Spleen (tissue), 11 donors: ENCODE data around the gene NFIA. TPM values are rescaled to one million over a fixed set of nuclear protein-coding genes. Genes with fewer than 3 reads are reported as not detected.

Experiments
- DNase-seq: peaks from one replicate; pipeline ENCODE4 v3.0.0-alpha.2; 2020
- H3K27ac ChIP-seq, 8 donors: fragments of 200-600 bp; sonication (generic) in 7 of 8; 1 replicate in 4 of 8; 2 replicates in 4 of 8; pipeline versions ENCODE4 v1.5.0 to v1.8.0; 2016 to 2021; ENCODE audit warnings: inconsistent platforms in 4 of 8, mild to moderate bottlenecking in 4 of 8, moderate library complexity in 1 of 8
- H3K27me3 ChIP-seq, 7 donors: fragments of 200-600 bp; sonication (generic) in 6 of 7; replicated peaks in 1 of 7; 1 replicate in 4 of 7; 2 replicates in 3 of 7; pipeline versions ENCODE4 v1.5.0 to v1.8.0; 2016 to 2021; ENCODE audit warnings: inconsistent platforms in 3 of 7, mild to moderate bottlenecking in 1 of 7
- H3K36me3 ChIP-seq, 6 donors: fragments of 200-600 bp; sonication (generic) in 5 of 6; 1 replicate in 4 of 6; 2 replicates in 2 of 6; pipeline versions ENCODE4 v1.5.0 to v1.8.0; 2016 to 2021; ENCODE audit warnings: inconsistent platforms in 2 of 6
- H3K4me1 ChIP-seq, 6 donors: fragments of 200-600 bp; sonication (generic) in 5 of 6; 1 replicate in 3 of 6; 2 replicates in 3 of 6; pipeline versions ENCODE4 v1.5.0 to v1.8.0; 2016 to 2021; ENCODE audit warnings: inconsistent platforms in 3 of 6
- H3K4me3 ChIP-seq, 8 donors: fragments of 200-600 bp; sonication (generic) in 7 of 8; 1 replicate in 4 of 8; 2 replicates in 4 of 8; pipeline versions ENCODE4 v1.5.0 to v1.8.0; 2016 to 2021; ENCODE audit warnings: inconsistent platforms in 4 of 8, mild to moderate bottlenecking in 4 of 8, moderate library complexity in 2 of 8
- H3K9me3 ChIP-seq, 8 donors: fragments of 200-600 bp; sonication (generic) in 7 of 8; 1 replicate in 4 of 8; 2 replicates in 4 of 8; pipeline versions ENCODE4 v1.5.0 to v1.8.0; 2016 to 2021; ENCODE audit warnings: inconsistent platforms in 4 of 8
- POLR2A ChIP-seq, 3 donors: fragments of 450-650 bp; IDR thresholded peaks; one replicate each; pipeline ENCODE4 v1.5.1; 2017; ENCODE audit warnings: antibody characterized with exemption in 3 of 3, mild to moderate bottlenecking in 1 of 3
- POLR2AphosphoS5 ChIP-seq, 3 donors: sonication (generic); formaldehyde crosslinking; IDR thresholded peaks; one replicate each; pipeline ENCODE4 v1.5.1; 2017; ENCODE audit warnings: antibody characterized with exemption in 3 of 3
- WGBS, 5 donors: extraction: QIAGEN DNeasy Blood & Tissue Kit in 3 of 5; methylation state at CpG; one replicate each; pipeline versions ENCODE4 v1.1.5 to v1.1.7; 2013 to 2018; 5-methylcytosine and 5-hydroxymethylcytosine counted together
- intact Hi-C: fragments of 100-400 bp; cut with DNase I; formaldehyde crosslinking; loops from one replicate; pipeline ENCODE4 v1.15.0; 2023; ENCODE audit warnings: low total_unique reads
- polyA plus RNA-seq, 3 donors: library from polyadenylated mRNA; stranded (reverse); fragments of 200-250 nt; gene quantifications; one replicate each; pipeline ENCODE4 v1.2.1, GENCODE V29; 2013
- total RNA-seq, 7 donors: library from RNA; depleted of rRNA in 3 of 7; stranded (reverse); fragments of >200 nt in 3 of 7; fragmentation: NEBNext Ultra II Directional in 4 of 7; extraction: Animal tissue kit (Norgen Biotek cat#: 25700) in 4 of 7; gene quantifications; one replicate each; pipeline versions ENCODE4 v1.1.0 to v1.2.1, GENCODE V29; 2016 to 2021
- TF ChIP-seq, protein P1 (sequence below), 11 experiments: fragments of 200-600 bp in 7 of 11; fragments of 450-650 bp in 4 of 11; sonication (generic) in 4 of 11; IDR thresholded peaks in 8 of 11; conservative IDR thresholded peaks in 3 of 11; 1 replicate in 7 of 11; 2 replicates in 4 of 11; pipeline versions ENCODE4 v1.4.0 to v1.8.0; 2016 to 2021; ENCODE audit warnings: antibody characterized with exemption in 11 of 11, inconsistent platforms in 4 of 11, mild to moderate bottlenecking in 1 of 11
- donor health status: healthy with polysubstance abuse.
- donor health status: DM: no; HTN: no; CAD: no; lungs with moderate emphysema.
- donor health status: DM: no; HTN: no; CAD: no.
- donor health status: Bipolar disorder and iron deficiency.
- donor health status: healthy.
- donor health status: DM: no; HTN: no; CAD: no.
- donor health status: DM: yes; HTN: yes; CAD: no.

The NFIA gene
- total and polyA plus RNA-seq, 10 donors: 3.1 to 76.8 (median 35.5) TPM

GRCh38 chr1:61353797-61354406 lies 271.5 kb downstream of the NFIA start:
- intact Hi-C loops: no loop called here
- H3K36me3 ChIP-seq: peaks cover 0 to 6% (median 0%) of the 10 kb centered on the region in 6 donors
- no peak overlapping the region for H3K4me3 ChIP-seq
- TF ChIP-seq, protein P1, sequence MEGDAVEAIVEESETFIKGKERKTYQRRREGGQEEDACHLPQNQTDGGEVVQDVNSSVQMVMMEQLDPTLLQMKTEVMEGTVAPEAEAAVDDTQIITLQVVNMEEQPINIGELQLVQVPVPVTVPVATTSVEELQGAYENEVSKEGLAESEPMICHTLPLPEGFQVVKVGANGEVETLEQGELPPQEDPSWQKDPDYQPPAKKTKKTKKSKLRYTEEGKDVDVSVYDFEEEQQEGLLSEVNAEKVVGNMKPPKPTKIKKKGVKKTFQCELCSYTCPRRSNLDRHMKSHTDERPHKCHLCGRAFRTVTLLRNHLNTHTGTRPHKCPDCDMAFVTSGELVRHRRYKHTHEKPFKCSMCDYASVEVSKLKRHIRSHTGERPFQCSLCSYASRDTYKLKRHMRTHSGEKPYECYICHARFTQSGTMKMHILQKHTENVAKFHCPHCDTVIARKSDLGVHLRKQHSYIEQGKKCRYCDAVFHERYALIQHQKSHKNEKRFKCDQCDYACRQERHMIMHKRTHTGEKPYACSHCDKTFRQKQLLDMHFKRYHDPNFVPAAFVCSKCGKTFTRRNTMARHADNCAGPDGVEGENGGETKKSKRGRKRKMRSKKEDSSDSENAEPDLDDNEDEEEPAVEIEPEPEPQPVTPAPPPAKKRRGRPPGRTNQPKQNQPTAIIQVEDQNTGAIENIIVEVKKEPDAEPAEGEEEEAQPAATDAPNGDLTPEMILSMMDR (IDR thresholded peaks at IDR 0.05 in 8 of 11, conservative IDR thresholded peaks at IDR 0.05 in 3 of 11): no peak
- H3K9me3 ChIP-seq: no peaks in the 10 kb centered on the region
- no peaks in the 10 kb centered on the region for H3K27me3 ChIP-seq
- DNase-seq: no peak
- H3K4me1 ChIP-seq: peaks cover 0 to 16% (median 0%) of the 10 kb centered on the region in 6 donors
- no peak overlapping the region for H3K27ac ChIP-seq
- WGBS, 5 donors: 76 to 91% (median 86%) methylated on average over 4 of the region's 4 CpGs

DNA sequence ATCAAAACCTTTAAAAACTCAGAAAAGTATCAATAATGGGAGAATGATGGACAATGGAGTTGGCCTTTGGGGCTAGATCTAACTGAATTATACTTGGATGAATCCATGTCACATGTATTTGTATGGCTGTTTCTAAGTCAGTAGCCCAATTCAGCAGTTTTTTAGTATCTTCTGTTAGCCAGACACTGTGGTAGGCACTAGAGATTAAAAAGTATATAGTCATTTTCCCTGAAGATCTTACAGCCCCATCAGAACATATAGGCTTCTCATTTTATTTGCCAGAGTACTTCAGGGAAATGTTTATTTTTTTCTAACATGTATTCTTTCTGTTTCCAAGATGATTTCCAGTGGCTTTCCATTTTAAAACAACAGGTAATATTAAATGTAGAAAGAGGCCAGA lies 273.7 kb downstream of the NFIA start:
- intact Hi-C loops: no loop called here

GRCh38 chr1:61356995-61357394 lies 274.6 kb downstream of the NFIA start:
- Histone ChIP-seq H3K4me3 (no peak overlapping the region), H3K9me3 (no peaks in the 10 kb centered on the region), H3K36me3 (peaks cover 0 to 28% (median 0%) of the 10 kb centered on the region in 6 donors), H3K27ac (no peak overlapping the region), H3K27me3 (no peaks in the 10 kb centered on the region), H3K4me1 (peaks cover 0 to 16% (median 0%) of the 10 kb centered on the region in 6 donors)
- DNase-seq: no peak
- intact Hi-C loops: no loop called here
- TF ChIP-seq POLR2AphosphoS5 (IDR thresholded peaks at IDR 0.05): no peak
- TF ChIP-seq, protein P1 (IDR thresholded peaks at IDR 0.05 in 8 of 11, conservative IDR thresholded peaks at IDR 0.05 in 3 of 11): no peak
- no peak for TF ChIP-seq POLR2A (IDR thresholded peaks at IDR 0.05)
- WGBS, 5 donors: 79 to 88% (median 83%) methylated on average over 5 of the region's 5 CpGs

More for the DNA sequence above, 273.7 kb downstream of the NFIA start:
- Histone ChIP-seq H3K27ac (no peak overlapping the region), H3K4me3 (no peak overlapping the region), H3K4me1 (peaks cover 0 to 16% (median 0%) of the 10 kb centered on the region in 6 donors), H3K9me3 (no peaks in the 10 kb centered on the region), H3K36me3 (peaks cover 0 to 27% (median 0%) of the 10 kb centered on the region in 6 donors), H3K27me3 (no peaks in the 10 kb centered on the region)
- TF ChIP-seq, protein P1 (IDR thresholded peaks at IDR 0.05 in 8 of 11, conservative IDR thresholded peaks at IDR 0.05 in 3 of 11): no peak
- TF ChIP-seq POLR2AphosphoS5 (IDR thresholded peaks at IDR 0.05) (no peak), POLR2A (IDR thresholded peaks at IDR 0.05) (no peak)
- DNase-seq: no peak

DNA sequence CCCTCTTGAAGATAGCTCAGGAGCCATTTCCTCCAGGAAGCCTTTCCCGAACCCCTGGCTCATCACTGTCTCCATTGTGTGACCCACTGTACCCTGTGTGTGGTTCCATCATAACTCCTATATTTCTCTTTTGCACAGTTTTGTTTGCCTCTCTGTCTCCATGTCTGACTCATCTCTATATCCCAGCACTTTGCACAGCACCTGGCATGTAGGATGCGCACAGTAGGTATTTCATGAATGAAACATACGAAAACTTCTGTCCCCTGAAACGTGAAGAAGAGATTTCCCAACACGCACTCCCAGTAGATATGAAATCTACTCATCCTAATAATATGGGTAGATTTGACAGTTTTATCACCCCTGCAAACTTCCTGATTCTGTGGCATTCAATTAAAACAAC lies 275.2 kb downstream of the NFIA start:
- Histone ChIP-seq H3K36me3 (peaks cover 0 to 28% (median 0%) of the 10 kb centered on the region in 6 donors), H3K4me3 (no peak overlapping the region), H3K27ac (no peak overlapping the region), H3K4me1 (peaks cover 0 to 16% (median 0%) of the 10 kb centered on the region in 6 donors), H3K9me3 (no peaks in the 10 kb centered on the region), H3K27me3 (no peaks in the 10 kb centered on the region)
- WGBS, 5 donors: 76 to 87% (median 82%) methylated on average over 5 of the region's 5 CpGs
- no peak for DNase-seq
- TF ChIP-seq, protein P1 (IDR thresholded peaks at IDR 0.05 in 8 of 11, conservative IDR thresholded peaks at IDR 0.05 in 3 of 11): no peak
- TF ChIP-seq POLR2A (IDR thresholded peaks at IDR 0.05) (no peak), POLR2AphosphoS5 (IDR thresholded peaks at IDR 0.05) (no peak)
- intact Hi-C loops: no loop called here
